Activated naive CD4-positive, alpha-beta T cell treated with anti-CD3 and anti-CD28 coated beads, Interleukin-2, amount 50 U/mL, for 72 hours (primary cell): ENCODE data around the gene ST8SIA6. TPM values are rescaled to one million over a fixed set of nuclear protein-coding genes. Genes with fewer than 3 reads are reported as not detected.
A peak's percentile ranks its signal among the peaks of the same experiment; 100 is the strongest.
"Not testable (repeated sequence)": the region's sequence is repeated elsewhere in the genome, so short reads cannot be mapped to it uniquely, and the experiment has no call there.

ENCODE experiments used
- ATAC-seq, 2 donors: fragments of 150-1000 bp; cut with Tn5 transposase; 2 replicates each; pipeline ENCODE4 v1.10.0; 2021; ENCODE audit warnings: mild to moderate bottlenecking in 2 of 2, moderate library complexity in 2 of 2
- DNase-seq, 2 donors: peaks; one replicate each; pipeline ENCODE4 v3.0.0; 2021 to 2022; ENCODE audit warnings: low spot score in 2 of 2
- H3K27ac Mint-ChIP-seq, 2 donors: one replicate each; pipeline ENCODE4 v1.8.0; 2022; ENCODE audit warnings: mild to moderate bottlenecking in 2 of 2, mixed read lengths in 2 of 2
- H3K36me3 Mint-ChIP-seq, 2 donors: one replicate each; pipeline ENCODE4 v1.8.0; 2022; ENCODE audit warnings: mixed read lengths in 2 of 2
- H3K9me3 Mint-ChIP-seq, 2 donors: one replicate each; pipeline ENCODE4 v1.8.0; 2022; ENCODE audit warnings: mixed read lengths in 2 of 2
- total RNA-seq, 2 donors: library from RNA; stranded (reverse); gene quantifications; one replicate each; pipeline ENCODE4 v1.2.3, GENCODE V29; 2022

The ST8SIA6 gene
- total RNA-seq, 2 donors from 2014 or later, result 0.10 TPM; not detected in 1

DNA sequence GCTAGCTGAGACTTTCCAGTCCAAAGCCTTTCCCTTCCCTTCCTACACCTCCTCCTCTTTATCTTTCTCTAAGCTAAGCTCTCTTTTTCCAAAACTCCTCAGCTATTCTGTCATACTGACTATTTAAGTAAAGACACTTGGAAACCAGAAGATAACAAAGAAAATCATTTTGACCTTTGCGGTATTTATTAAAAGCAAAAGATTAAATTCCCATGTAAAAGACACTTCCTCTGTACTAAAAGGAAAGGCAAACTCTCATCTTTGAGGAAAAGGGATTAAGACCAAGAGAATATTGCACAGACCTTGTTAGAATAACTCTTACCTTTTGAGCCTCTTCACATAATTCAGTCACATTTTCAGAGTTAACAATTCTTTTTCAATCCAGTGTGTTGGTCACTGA, 15.8 kb downstream of the ST8SIA6 start:
- no peak for DNase-seq
- H3K9me3 Mint-ChIP-seq, result peaks cover 0 to 10% of the 10 kb centered on the region in 2 donors
- no peaks in the 10 kb centered on the region for H3K36me3 Mint-ChIP-seq
- ATAC-seq, result no peak
- no peak overlapping the region for H3K27ac Mint-ChIP-seq

DNA sequence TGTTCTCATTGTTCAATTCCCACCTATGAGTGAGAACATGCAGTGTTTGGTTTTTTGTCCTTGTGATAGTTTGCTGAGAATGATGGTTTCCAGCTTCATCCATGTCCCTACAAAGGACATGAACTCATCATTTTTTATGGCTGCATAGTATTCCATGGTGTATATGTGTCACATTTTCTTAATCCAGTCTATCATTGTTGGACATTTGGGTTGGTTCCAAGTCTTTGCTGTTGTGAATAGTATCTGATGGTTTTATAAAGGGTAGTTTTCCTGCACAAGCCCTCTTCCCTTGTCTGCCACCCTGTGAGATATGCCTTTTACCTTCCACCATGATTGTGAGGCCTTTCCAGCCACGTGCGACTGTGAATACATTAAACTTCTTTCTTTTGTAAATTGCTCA, 17.8 kb downstream of the ST8SIA6 start:
- H3K36me3 Mint-ChIP-seq, ATAC-seq, DNase-seq, H3K27ac Mint-ChIP-seq: not testable (repeated sequence)
- peaks cover 0 to 10% of the 10 kb centered on the region in 2 donors for H3K9me3 Mint-ChIP-seq

DNA sequence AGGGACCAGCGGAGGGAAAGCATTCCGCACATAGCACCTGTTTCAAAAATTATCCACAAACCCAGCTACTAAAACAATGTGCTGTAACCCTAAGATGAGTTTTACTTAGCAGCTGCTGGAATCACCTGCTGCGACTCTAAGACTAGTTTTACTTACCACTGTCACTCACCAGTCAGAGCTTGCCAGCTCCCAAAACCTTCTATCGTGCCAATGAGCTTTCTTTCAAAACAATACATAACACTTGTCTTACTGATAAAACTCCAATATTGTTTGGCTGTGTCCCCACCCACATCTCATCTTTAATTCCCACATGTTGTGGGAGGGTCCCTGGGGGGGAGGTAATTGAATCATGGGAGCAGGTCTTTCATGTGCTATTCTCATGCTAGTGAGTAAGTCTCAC, 18.4 kb downstream of the ST8SIA6 start:
- Mint-ChIP-seq H3K27ac (no peak overlapping the region), H3K9me3 (peaks cover 0 to 10% of the 10 kb centered on the region in 2 donors), H3K36me3 (no peaks in the 10 kb centered on the region)
- no peak for DNase-seq
- no peak for ATAC-seq

DNA sequence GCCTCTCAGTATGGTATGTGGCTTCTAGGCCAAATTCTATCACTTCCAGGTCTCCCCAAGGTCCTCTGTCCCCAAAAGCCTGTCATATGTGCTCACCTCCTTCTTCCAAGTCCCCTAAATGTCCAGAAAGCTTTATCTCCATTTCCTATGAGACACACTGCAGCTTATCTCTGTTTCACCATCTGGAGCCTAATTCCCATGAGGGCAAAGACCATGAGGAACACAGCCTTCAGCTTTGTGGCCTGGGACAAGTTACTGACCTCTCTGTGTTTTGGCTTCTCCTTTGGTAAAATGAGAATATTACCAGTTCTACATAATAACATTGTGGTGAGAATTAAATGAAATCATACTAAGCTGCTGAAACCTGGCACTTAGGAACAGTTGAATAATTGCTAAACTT, 19.2 kb downstream of the ST8SIA6 start:
- ATAC-seq (no peak), DNase-seq (no peak)
- H3K27ac Mint-ChIP-seq, result no peak overlapping the region
- peaks cover 0 to 10% of the 10 kb centered on the region in 2 donors for H3K9me3 Mint-ChIP-seq
- H3K36me3 Mint-ChIP-seq, result no peaks in the 10 kb centered on the region

DNA sequence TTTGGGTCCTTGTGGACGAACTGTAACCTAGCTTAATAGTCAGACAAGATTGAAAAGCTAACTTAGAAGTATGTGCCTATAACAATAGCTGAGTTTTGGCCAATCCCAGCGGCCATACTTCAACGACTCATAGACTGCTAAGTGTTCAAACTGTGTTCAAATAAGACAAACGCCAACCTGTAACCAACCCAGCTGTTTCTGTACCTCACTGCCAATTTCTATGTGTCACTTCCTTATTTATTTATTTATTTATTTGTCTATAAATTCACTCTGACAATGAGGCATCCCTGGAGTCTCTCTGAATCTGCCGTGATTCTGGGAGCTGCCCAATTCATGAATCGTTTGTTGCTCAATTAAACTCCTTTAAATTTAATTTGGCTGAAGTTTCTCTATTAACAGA, 21.7 kb downstream of the ST8SIA6 start:
- DNase-seq (no peak), ATAC-seq (no peak)
- H3K27ac Mint-ChIP-seq, result no peak overlapping the region
- H3K36me3 Mint-ChIP-seq, result no peaks in the 10 kb centered on the region
- H3K9me3 Mint-ChIP-seq, result peaks cover 0 to 7% of the 10 kb centered on the region in 2 donors

DNA sequence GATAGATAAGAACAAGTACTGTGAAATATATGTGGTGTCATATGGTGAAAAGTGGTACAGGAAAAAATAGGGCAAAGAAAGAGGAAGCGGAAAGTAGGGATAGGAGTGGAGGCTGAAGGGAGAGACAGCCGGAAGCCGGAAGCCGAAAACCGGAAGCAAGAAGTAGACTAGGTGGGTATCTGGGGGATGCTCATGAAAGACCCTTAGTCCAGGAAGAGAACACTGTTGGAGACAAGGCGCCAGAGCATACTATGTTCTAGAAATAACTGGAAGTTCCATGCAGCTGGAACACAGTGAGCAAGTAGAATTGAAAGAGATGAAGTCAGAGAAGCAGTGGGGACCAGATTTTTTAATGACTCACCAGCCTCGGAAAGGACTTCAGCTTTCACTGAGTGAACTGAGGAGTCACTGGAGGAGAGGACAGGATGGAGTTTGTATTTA, 22.5 kb downstream of the ST8SIA6 start:
- ATAC-seq, result peak in 1 of 2 donors; percentile 24
- peaks cover 0 to 4% of the 10 kb centered on the region in 2 donors for H3K9me3 Mint-ChIP-seq
- no peak overlapping the region for H3K27ac Mint-ChIP-seq
- H3K36me3 Mint-ChIP-seq, result no peaks in the 10 kb centered on the region
- DNase-seq, result no peak

DNA sequence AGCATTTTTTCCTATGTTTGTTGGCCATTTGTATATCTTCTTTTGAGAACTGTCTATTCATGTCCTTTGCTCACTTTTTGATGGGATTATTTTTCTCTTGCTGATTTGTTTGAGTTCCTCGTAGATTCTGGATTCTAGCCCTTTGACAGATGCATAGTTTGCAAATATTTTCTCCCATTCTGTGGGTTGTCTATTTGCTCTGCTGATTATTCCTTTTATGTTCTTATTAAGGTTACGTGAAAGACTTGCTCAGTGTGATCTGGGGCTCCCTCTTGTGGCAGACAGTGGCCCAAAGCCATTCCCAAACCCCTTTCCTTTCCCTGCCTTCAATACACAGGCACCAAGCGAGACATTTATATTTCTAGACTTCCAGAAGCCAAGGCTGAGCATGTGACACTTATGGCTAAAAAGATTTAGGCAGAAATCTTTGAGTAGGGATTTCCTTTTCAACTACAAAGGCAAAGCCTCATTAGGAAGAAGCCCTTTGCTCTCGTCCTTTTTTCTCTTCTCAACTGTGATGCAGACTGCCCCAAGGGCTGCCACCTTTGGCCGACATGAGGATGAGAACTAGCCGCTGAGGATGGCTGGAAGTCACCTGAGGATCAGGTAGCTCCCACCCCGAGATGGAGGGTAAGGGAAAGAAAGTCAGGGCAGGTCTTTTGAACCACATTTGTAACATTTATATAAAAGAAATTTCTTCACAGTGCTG, 23.6 kb downstream of the ST8SIA6 start:
- peak in 1 of 2 donors; percentile 47 for DNase-seq
- Mint-ChIP-seq H3K36me3 (no peaks in the 10 kb centered on the region), H3K9me3 (no peaks in the 10 kb centered on the region), H3K27ac (no peak overlapping the region)
- ATAC-seq, result no peak

DNA sequence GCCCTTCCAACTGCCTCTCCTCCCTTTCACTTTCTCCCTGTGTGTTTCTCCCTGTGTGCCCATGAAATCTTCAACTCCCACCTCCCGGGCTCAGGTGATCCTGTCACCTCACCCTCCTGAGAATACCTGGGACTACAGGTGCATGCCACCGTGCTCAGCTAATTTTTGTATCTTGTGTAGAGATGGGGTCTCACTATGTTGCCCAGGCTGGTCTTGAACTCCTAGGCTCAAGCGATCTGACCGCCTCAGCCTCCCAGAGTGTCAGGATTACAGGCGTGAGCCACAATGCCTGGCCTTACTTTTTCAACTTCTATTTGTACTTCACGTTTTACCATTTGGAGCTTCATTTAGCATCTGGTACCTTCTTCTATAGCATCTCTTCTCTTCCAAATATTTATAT, 24.9 kb downstream of the ST8SIA6 start:
- DNase-seq, result no peak
- ATAC-seq, result no peak
- H3K27ac Mint-ChIP-seq, result peak overlapping the region in 1 of 2 donors; percentile 73
- H3K9me3 Mint-ChIP-seq, result no peaks in the 10 kb centered on the region
- no peaks in the 10 kb centered on the region for H3K36me3 Mint-ChIP-seq

DNA sequence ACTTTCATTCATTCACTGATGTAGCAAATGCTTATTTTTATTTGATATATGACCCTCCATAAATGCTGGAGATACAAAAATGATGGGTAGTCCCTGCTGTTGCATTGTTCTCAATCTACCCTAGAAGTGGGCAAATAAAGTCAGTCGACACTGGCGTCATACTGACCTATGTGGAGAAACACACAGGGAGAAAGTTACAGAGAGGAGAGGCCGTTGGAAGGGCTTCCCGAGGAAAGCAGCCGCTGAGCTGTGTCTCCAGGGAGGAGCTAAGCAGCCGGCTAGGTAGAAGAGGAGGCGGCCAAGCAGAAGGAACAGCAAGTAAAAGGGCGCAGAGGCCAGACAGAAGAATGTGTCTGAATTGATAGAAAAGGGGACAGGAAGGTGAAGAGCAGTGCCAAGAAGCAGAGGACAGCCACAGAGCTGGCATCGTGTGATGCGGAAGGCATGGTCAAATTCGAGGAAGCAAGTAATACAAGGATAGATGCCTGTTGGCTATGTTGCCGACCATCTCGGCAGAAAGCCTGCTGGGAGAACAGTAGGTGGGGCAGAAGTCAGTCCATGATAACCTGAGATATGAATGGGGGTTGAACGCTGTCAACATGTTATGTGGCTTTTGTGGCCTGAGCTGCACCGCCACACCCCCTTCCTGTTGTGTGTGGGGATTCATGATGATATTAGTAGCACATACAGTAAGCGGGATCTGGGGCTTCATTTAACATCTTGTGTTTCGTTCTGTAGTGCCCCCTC, 25.9 kb downstream of the ST8SIA6 start:
- DNase-seq (peak; percentile 45 to 56), ATAC-seq (peak; percentile 81 to 88)
- peak overlapping the region; percentile 73 to 93 for H3K27ac Mint-ChIP-seq
- H3K36me3 Mint-ChIP-seq, result no peaks in the 10 kb centered on the region
- H3K9me3 Mint-ChIP-seq, result no peaks in the 10 kb centered on the region

DNA sequence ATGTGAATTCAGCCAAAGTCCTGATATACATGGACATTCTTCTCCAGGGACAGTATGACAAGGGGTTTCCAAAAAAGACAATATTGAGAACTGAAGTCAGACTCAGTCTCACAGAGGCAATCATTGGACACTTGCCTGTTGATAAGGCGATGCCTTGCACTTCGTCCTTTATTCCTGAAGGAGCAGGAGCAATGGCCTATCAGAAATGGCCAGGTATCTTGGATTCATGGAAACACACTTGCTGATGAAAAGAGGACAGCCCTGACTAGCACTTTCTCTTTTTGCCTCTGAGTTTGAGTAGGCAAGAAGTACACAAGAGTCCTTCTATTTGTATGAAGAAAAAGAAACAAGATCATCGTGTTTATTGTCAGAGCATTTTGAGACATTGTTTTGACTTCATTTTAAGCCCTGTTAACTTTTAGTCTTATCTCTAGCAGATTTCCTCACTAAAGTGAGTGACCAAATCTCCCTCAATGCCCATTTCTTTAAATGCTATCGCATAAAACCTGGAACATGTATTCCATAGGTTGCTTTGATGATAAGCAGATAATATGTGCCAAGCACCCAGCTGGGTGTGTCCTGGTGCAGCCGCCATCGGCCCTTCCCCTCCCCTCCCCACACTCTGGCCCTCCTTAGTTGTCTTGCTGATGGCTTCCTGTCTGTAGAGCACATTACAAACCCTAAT, 26.6 kb downstream of the ST8SIA6 start:
- peak overlapping the region in 1 of 2 donors; percentile 73 for H3K27ac Mint-ChIP-seq
- ATAC-seq (peak in 1 of 2 donors; percentile 13), DNase-seq (no peak)
- no peaks in the 10 kb centered on the region for H3K9me3 Mint-ChIP-seq
- no peaks in the 10 kb centered on the region for H3K36me3 Mint-ChIP-seq

DNA sequence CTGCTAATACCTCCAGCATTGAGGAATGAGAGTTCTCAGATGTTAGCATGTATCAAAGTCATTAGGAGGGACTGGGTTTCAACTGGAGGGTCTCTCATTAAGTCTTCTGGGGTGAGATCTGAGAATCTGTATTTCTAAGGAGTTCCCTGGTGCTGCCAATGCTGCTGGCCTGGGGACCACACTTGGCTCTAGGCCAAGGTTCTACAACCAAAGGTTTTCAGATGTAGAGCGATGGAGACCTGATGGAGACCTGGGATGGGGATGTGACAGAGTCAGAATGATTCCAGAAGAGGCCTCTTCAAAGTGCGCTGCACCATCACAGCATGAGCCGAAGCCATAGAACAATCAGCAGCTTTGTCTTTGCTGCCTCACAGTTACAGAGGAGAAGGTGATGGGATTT, 27.2 kb downstream of the ST8SIA6 start:
- Mint-ChIP-seq H3K36me3 (no peaks in the 10 kb centered on the region), H3K9me3 (no peaks in the 10 kb centered on the region), H3K27ac (no peak overlapping the region)
- DNase-seq, result no peak
- ATAC-seq, result no peak

DNA sequence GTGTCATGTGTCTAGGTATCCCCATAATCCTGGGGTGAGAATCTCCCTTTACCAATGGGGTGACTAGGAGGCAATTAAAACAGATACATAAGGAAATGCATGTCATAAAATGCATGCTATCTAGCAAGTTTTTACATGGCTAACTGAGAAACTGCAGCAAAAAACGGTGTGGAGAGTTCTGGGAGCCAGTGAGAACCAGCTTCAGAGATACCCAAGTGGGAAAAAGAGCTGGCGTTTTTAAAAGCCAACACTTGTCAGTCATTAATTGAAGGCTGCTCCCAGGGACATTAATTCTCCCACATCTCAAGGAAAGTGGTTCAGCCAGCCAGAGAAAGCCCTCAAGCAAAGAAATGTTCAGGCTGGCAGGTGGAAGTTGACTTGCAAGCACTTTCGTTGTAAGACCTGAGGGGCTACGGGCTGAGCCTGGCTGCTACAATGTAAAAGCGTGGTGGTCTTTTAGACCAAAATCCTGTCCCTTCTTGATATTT, 28.1 kb downstream of the ST8SIA6 start:
- DNase-seq (no peak), ATAC-seq (no peak)
- Mint-ChIP-seq H3K27ac (peak overlapping the region in 1 of 2 donors; percentile 66), H3K9me3 (no peaks in the 10 kb centered on the region), H3K36me3 (no peaks in the 10 kb centered on the region)

DNA sequence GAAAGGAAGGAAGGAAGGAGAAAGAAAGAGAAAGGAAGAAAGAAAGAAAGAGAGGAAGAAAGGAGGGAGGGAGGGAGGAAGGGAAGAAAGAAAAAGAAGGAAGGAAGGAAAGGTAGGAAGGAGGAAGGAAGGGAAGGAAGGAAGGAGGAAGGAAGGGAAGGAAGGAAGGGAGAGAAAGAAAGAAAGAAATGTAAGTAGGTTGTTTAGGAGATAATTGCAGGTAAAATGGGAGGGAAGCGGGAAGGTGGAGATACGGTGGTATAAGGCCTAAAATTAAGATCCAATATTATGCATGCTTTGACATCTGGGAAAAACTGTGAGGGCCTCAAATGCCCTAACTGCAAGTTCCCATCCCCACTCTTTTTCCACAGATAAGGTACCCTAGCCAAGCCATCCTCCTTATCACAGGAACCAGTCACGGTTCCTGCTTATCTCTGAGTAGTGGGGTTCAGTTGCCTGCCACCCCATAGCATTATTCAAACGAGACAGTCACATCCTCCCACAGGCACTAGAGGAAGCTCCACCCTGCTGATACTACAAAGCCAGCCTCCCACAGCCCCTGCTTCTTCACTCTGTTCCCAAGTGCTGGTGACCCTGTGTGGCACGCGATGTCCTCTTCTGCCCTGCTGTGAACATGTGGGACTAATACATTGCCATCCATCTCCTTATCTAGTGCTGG, 28.7 kb downstream of the ST8SIA6 start:
- Mint-ChIP-seq H3K27ac (peak overlapping the region; percentile 66 to 88), H3K36me3 (no peaks in the 10 kb centered on the region), H3K9me3 (no peaks in the 10 kb centered on the region)
- ATAC-seq (peak; percentile 42 to 53), DNase-seq (no peak)

DNA sequence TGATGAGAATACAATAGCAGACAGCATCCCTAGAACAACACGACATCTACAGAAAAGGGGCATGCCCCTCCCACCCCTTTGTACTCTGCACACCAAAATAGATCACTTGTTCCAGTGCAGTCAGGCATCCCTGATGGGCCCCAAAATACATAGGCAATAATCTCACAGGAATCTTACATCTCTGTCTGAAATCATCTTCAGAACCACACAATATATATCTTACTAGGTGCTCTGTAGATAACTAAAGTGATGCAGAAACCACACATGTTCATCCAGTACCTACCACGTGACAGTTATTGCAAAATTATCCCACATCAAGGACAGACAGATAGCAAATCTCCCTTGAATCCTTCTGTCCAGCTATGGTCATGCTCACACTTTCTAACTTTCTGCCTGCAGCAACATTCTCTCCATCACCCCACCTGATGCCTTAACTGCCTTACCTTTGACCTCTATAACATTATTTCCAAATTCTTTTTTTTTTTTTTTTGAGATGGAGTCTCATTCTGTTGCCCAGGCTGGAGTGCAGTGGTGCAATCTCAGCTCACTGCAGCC, 30.7 kb downstream of the ST8SIA6 start:
- ATAC-seq (peak; percentile 28 to 54), DNase-seq (no peak)
- Mint-ChIP-seq H3K9me3 (no peaks in the 10 kb centered on the region), H3K36me3 (no peaks in the 10 kb centered on the region), H3K27ac (peak overlapping the region in 1 of 2 donors; percentile 65)

DNA sequence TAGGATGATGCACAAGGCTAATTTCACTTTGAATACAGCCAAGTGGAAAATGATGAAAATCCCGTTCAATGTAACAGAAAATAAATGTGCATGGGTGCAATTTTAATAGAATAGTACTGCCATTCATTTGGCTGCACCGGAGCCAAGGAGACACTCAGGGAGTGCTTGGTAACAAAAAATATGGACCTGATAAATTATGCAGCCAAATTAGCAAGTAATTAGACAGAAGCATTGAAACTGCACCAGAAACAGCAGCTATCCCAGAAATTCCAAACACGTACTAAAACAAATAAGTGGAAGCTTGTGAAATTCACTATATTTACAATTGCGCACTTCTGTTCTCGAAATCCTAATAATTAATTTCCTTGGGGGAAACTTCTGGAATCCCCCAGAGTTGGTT, 31.5 kb downstream of the ST8SIA6 start:
- no peaks in the 10 kb centered on the region for H3K9me3 Mint-ChIP-seq
- no peaks in the 10 kb centered on the region for H3K36me3 Mint-ChIP-seq
- DNase-seq (no peak), ATAC-seq (no peak)
- no peak overlapping the region for H3K27ac Mint-ChIP-seq

DNA sequence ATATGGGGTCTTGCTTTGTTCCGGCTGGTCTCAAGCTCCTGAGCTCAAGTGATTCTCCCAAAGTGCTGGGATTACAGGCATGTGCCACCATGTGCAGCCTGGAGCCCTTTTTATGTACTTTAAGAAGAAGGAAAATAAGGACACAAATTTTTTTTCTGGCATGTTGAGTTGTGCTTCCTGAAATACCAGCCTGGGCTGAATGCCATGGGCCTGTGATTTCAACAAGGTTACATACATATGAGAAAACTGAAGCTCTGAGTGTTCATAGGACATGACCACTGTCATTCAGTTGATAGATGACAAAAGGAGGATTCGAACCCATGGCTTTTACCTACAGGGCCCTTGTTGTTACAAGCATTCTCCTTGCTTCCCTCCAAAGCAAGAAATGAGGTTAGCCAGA, 36.1 kb downstream of the ST8SIA6 start:
- H3K27ac Mint-ChIP-seq, result no peak overlapping the region
- DNase-seq, result no peak
- peaks cover 5 to 8% of the 10 kb centered on the region in 2 donors for H3K36me3 Mint-ChIP-seq
- no peak for ATAC-seq
- H3K9me3 Mint-ChIP-seq, result peaks cover 2 to 17% of the 10 kb centered on the region in 2 donors
